Right ventricle myocardium inferior (tissue), 1 donor: ENCODE results near the gene BNIP5. TPM values are rescaled to one million over a fixed set of nuclear protein-coding genes. Genes with fewer than 3 reads are reported as not detected.

Experiments used
- ATAC-seq: fragments of 200-7000 bp; cut with Tn5 transposase; one replicate; pipeline ENCODE4 v1.9.1; 2020; ENCODE audit warnings: mild to moderate bottlenecking, moderate library complexity
- DNase-seq: peaks from one replicate; pipeline ENCODE4 v3.0.0; 2021; ENCODE audit errors: missing footprints
- intact Hi-C: fragments of 100-400 bp; cut with DNase I; formaldehyde crosslinking; loops from one replicate; pipeline ENCODE4 v1.11.0; 2022
- long read RNA-seq: library from polyadenylated mRNA; unstranded; transcript quantifications from one replicate; pipeline ENCODE4 v2.0.0, GENCODE V29; 2021
- total RNA-seq: library from RNA; stranded (reverse); fragmentation: NEBNext Ultra II Directional; extraction: Animal tissue kit (Norgen Biotek cat#: 25700); gene quantifications from one replicate; pipeline ENCODE4 v1.2.1, GENCODE V29; 2021
- donor health status: DM: no; HTN: yes; CAD: no; lungs with severe emphysema.

The BNIP5 gene, protein sequence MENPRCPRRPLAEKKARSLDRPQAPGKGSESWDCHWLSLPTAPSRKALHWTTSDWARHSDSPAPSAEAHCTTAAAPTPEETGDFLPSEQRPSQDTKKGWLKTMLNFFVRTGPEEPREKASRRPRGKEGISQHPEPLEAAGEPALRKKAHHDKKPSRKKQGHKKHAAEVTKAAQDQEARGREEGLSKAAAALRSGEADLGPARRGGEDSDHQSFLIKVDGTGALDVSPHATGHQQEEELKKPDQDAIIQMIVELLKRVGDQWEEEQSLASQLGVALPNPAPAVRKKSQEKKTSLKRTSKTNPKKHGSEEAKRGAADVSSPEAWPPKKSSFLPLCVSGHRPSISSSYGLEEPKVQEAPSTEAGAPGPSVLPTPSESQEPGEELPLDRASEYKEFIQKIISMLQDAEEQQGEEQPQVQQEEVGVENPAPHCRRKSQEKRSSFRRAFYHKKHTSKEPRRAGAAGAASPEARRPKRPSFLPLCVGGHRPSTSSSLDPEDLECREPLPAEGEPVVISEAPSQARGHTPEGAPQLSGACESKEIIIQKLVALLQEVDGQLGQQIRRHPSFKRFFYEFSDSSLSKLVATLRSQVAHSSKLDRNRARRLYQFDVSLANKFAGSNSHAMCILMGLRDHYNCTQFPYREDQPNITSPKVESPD
- not detected for total RNA-seq
- long read RNA-seq = 0 reads

DNA sequence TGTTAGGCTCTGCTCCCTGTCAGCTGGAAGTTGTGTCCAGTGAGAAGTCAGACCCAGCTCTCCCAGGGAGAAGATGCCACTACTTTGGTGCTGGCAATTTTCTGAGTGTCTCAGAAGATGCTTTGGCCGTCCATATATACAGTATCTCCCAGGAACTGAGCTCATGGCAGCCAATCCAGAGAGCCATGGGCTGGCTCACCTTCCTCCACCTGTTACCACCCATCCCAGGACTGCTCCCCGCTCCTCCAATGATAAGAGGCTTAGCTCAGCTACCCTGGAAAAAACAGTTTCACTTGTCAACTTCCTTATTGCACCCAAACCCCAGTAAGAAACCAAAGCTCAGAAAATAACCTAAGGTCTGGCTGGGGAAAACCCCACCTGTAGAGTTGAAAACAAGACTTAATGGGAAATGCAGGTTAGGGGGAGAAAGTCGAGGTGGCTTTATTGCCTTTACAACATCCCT, at the start of gene BNIP5:
TSS of gene BNIP5 (minus strand) at position 110 of the 463 bp plus-strand sequence. CDS start 6,198 bp downstream, outside the sequence.
- intact Hi-C loops = no loop called here
- DNase-seq (no peak), ATAC-seq (no peak)

DNA sequence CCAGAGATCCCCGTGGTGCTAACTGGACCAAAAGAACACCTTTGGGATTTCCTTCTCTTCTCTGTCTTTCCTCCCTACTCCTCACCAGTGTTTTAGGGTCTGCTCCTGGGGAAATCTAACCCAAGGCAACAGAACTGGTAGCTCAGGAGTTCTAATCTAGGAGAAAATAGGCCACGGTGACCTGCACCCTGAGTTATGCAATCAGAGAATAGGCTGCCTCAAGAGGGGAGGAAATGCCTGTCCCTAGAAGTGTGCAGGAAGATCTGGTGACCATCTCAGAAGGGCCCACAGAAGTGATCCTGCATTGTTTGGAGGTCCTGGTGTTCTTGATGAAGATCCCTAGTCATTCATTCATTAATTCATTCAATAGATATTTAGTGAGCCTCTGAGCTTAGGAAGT, 47.4 kb upstream of the BNIP5 start:
- ATAC-seq (no peak), DNase-seq (no peak)
- intact Hi-C loops = no loop called here

DNA sequence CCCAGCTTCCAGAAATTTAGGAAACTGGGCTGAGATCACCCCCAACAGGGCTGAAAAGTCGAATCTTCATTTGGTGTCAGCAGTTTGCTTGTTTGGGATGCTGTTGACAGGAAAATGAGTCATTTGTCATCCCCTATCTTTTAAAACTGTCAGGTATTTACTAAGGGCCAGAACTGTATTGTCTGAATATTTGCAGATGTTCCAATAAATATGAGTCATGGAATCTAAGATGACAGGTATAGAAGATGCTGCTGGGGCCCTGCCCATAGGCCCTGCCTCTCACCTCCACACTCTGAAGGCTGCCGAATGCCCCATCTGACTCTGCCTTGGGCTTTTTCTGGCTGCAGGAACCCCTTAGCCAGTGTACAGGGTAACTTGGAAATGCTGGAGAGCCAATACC, 46.9 kb upstream of the BNIP5 start:
- ATAC-seq = no peak
- intact Hi-C loops = no loop called here
- DNase-seq = no peak

DNA sequence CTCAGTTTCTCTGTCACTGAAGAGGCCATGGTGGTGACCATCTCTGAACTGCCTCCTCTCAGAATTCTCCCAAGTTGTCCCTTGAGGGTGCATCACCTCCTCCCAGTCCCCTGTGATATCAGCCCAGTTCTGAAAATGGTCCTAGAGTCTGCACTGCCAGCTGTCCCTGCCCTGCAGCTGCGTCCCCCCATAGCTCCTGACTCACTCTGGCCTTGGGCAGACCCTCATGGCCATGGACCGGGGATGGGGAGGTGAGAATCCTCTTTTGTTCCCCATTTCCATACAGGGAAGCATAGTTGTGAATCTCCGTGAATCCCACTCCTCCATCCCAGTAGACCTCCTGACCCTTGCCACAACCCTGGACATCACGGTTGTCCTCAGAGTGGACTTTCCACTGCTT, 46.3 kb upstream of the BNIP5 start:
- ATAC-seq = no peak
- DNase-seq = no peak
- intact Hi-C loops = no loop called here

DNA sequence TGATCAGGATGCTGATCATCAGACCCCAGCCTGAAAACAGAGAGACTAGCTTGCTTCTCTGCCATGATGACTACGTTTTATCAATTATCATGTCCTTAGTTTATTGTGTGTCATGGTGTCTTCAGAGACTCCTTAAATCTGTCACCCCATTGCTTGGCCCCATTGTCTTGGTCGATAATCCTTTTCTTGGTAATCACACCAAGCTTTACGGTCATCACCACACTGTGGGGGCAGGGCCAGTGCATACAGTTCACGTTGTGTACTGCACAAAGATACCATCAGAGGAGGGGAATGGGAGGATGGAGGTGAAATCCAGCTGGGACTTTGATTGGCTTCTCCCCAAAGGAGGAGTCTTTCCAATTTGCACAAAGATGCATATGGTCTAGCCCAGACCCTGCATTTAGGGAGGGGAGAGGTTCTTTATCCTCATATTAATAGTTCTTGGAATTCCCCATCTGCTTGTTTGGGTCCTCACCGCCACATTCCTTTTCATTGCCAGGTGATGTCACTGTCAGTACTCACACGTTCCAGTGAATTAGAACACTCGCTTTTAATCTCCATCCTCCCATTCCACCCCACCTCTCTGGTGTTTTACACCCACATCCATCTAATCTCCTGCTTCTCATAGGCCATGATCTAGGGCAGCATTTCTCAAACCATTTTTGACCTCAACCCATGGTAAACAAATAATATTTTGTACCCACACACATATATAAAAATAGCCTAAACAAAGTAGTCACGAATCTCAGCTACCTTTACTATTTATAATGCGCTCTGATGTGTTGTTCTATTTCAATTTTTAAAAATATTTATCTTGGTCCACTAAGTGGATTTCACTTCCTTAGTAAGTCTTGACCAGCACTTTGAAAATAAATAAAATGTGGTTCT, 45.1 kb upstream of the BNIP5 start:
- no peak for DNase-seq
- intact Hi-C loops = no loop called here
- ATAC-seq = no peak

DNA sequence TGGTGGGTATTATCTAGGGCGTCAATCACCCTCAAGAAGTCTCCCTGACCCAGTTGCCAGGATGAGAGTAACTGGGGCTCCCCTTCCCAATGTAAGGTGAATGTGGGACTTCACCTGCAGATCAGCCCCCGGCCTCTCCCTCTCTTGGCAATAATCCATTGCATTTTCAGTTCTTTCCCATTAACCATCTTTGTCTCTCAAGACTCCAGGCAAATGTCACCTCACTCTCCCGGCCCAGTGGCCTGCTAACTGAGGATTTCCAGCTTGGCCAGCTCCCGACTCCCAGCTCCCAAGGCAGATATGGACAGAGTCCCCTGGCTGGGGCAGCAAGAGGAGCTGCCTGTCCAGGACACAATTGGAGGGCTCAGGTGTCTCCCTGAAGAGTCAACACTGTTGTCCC, 43.5 kb upstream of the BNIP5 start:
- intact Hi-C loops = no loop called here
- no peak for DNase-seq
- ATAC-seq = no peak

DNA sequence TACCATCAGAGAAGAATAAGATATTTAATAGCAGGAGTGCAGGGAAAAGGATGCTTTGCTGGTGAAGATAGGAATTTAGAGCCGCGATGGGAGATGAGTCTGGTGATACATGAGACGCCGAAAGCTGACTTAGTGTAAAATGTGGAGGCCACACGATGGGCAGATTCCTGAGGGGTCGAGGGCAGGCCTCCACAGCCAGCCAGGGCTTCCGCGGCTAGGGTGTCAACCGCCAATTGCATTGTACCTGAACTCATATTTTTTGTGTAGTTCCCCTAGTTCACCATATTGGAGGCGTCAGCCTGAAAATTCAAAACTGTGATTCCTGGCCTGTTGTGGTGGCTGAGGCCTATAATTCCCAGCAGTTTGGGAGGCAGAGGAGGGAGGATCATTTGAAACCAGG, 42.2 kb upstream of the BNIP5 start:
- no peak for DNase-seq
- intact Hi-C loops = no loop called here
- ATAC-seq = no peak

DNA sequence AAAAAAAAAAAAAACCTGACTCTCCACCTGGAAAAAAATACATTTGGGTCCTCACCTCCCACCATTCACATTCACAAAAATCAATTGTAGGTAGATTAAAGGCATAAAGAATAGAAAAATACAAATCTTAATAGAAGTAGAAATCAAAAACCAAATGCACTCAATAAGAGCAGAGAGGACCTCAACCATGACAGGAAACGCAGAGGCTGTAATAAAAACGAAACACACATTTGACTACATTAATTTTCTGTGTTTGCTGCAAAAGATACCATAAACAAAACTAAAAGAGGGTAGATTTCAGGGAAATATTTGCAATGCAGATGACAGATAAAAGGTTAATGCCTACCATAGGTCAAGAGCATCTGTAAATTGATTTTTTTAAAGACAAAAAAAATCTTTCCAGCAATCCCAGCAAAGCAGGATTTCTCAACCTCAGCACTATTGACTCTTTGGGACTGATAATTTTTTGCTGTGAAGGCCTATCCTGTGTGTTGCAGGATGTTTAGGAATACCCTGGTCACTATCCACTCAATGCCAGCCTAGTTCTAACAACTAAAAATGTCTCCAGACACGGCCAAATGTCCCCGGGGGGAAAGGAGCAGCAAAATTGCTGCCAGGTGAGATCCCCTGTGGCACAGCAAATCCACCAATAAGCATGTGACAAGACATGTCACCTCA, 41.7 kb upstream of the BNIP5 start:
- ATAC-seq = no peak
- DNase-seq = no peak
- intact Hi-C loops = no loop called here

DNA sequence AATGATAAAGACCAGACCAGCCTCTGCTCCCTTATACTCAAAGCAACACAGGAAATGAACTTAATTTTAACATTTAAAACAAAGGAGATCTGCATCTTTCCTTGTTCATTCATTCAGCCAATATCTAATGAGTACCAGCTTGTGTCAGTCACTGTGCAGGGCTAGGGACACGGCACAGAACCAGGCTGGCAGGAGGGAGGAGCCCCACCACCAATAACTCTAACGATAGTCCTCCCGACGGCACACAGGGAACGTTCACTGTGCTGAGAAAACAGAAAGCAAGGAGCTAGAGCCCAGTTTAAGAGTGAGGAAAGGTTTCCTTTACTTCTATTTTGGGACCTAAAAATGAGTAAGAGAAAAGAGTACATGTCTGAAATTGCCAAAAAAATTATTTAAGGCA, 40.9 kb upstream of the BNIP5 start:
- intact Hi-C loops = no loop called here
- ATAC-seq = no peak
- DNase-seq = no peak

DNA sequence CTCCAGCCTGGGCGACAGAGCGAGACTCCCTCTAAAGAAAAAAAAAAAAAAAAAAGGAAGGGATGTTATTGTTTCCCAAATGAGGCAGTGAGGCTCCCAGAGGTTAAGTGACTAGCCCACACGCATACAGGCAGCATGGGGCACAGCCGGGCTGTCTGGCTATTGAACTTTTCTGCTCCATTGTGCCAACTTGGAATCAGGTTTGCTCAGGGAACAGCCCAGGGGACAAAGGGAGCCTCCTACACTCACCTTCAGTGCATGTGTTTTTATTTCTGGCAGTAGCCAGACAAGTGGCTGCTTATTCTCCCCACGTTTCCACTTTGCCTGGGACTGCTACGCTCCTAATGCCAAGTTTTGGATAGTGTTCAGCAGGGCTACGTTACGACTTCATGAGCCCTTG, 40.1 kb upstream of the BNIP5 start:
- intact Hi-C loops = no loop called here
- no peak for ATAC-seq
- DNase-seq = no peak

DNA sequence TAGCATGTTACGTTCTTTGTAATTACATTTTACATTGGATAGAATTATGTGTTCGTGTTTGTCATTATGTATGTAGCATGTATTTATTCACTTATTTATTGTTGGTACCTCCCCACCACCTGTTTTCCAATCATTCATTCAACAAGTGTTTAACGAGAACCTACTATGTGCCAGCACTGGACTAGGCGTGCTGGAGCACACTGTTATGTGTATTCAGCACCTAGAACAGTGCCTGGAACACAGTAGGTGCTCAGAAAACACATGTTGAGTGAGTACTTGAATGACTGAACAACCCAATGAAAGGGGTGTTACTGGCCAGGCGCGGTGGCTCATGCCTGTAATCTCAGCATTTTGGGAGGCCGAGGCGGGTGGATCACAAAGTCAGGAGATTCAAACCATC, 39.5 kb upstream of the BNIP5 start:
- intact Hi-C loops = no loop called here
- DNase-seq = no peak
- no peak for ATAC-seq

DNA sequence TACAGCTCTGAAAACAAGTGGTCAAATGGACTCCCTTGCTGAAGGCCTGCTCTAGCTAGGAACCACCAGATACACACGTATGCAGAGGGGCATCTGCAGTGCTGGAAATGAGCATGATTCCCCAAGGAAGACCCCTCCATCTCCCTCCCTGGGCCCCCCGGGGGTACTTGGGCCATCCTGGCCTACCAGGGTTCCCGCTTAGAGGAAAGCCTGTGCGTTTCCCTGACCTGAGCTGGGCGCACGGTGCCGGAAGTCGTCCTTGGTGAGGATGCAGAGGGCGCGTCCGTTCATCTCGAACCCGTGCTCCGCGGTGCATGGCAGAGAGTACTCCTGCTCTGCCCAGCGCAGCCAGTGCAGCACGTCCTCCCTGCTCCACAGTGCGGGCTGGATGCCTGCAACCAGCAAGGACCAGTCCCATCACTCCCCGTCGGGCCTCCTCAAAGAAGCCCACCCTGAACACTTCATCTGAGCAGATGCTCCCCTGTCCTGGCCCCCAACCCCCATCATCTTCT, 39.0 kb upstream of the BNIP5 start:
- intact Hi-C loops = no loop called here
- ATAC-seq (no peak), DNase-seq (no peak)

DNA sequence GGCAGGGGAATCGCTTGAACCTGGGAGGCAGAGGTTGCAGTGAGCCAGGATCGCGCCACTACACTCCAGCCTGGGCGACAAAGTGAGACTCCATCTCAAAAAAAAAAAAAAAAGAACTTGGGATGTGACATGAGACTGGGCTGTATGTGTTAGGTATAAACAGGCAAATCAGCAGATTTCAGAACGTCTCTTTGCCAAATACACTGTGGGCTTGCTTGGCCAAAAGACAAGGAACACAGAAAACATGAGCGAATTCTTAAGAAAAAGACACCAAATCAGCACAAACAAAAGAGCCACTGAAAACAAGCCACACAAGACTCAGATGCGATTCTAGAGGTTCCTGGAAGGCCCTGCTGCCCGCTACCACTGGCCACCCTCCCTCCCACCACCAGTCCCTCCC, 38.3 kb upstream of the BNIP5 start:
- DNase-seq = no peak
- intact Hi-C loops = no loop called here
- ATAC-seq = no peak

DNA sequence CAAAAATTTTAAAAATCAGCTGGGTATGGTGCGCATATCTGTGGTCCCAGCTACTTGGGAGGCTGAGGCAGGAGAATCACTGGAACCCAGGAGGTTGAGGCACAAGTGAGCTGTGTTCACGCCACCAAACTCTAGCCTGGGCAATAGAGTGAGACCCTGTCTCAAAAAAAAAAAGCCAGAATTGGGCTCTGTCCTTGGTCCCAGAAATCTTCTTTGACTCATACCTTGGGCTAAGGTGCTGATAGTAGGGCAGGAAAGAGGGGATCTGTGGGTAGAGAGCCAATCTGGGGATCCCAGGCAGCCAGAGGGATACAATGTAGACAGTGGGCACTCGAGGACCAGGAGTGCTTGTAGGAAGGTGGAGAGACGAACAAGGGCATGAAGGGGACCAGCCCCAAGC, 37.5 kb upstream of the BNIP5 start:
- ATAC-seq = no peak
- DNase-seq = no peak
- intact Hi-C loops = no loop called here

DNA sequence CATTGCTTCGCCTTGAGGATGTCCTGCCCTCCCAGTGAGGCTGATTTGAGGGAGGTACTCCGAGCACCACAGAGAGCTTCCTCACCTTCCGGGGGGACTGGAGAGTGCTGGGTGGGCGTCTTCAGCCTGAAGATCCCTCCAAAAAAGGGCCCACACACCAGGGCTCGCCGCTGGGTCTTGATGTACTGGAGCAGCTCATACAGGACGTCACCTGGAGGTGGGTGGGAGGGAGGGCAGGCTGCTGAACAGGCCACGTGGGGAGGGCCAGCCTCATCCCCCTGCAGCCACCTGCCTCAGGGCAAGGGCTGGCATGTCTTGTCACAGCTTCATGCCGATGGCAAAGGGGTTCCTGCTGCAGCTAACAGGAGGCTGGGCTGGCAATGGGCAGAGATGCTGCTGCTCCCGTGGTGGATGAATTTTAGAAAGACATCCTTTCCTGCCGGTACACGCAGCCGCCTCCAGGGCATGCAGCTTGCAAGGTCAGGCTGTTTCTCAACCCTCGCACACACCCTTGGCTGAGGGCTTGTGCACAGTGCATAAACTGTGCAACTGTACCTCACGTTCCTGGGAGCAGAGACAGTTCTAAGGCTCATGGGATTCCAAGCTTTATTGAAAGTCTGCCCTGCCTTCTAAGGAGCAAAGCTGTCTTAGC, 36.8 kb upstream of the BNIP5 start:
- DNase-seq (no peak), ATAC-seq (peak; percentile 44)
- intact Hi-C loops = no loop called here

DNA sequence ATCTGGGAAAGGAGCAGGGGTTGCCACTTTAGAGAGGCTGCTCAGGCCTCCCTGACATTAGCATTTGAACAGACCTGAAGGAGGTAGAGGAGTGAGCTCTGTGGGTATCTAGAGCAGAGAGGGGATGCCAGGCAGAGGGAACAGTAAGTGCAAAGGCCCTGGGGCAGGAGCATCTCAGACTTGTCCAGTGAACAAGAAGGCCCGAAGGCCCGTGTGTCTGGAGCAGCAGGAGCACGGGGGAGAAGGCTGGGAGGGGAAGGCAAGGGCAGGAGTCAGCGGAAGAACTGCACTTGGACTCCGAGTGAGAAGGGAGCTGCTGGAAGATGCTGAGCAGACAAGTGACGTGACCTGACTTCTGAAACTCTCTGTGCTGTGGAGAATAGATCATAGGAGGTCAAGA, 35.4 kb upstream of the BNIP5 start:
- DNase-seq (no peak), ATAC-seq (no peak)
- intact Hi-C loops = no loop called here

DNA sequence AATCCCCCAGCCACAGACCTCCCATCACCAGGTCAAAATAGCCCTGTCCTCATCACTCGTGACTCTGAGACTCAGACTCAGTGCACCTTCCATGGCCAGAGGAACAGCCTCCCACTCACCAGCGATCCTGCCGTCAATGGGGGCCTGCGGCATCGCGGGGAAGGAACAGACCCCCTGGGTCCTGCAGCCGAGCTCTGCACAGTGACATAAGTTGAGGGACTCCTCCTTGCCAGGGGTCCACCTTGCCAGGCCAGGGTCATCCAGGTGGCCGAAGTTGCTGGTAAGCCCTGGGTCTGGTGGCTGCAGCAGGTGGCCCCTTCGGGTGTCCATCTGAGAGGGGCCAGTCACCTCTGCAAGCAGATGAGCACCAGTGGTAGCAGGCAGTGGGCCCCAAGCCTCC, 34.5 kb upstream of the BNIP5 start:
- intact Hi-C loops = no loop called here
- DNase-seq = no peak
- no peak for ATAC-seq

DNA sequence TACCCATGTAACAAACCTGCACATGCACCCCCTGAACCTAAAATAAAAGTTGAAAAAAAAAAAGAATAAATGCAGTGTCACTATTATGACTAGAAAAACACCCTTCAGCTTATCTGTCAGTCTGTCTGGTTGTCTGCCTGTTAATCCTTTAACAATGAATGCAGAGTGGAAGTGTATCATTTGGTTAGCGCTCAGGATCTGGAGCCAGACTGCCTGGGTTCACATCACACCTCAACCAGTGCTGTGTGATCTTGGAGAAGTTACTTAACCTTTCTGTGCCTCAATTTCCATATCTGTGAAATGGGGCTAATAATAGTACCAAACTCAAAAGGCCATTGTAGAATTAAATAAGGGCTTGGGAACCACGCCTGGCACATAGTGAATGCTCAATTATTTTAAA, 34.0 kb upstream of the BNIP5 start:
- ATAC-seq (no peak), DNase-seq (no peak)
- intact Hi-C loops = no loop called here
